ENCODE measurements around the gene LGALS9. TPM values are rescaled to one million over a fixed set of nuclear protein-coding genes. Genes with fewer than 3 reads are reported as not detected.

Gene LGALS9
- total RNA-seq, 1 donor from 2014 or later, result 4.5 TPM

GRCh38 chr17:27608328-27609230 is 22.4 kb upstream of the LGALS9 start:
- DNase-seq (ENCODE audit: extremely low spot score, unreplicated experiment), result no peak
- no peak for TF ChIP-seq CTCF (IDR thresholded peaks at IDR 0.05)
- Mint-ChIP-seq H3K4me3 (ENCODE audit: unreplicated experiment) (no peak overlapping the region), H3K27me3 (ENCODE audit: unreplicated experiment) (no peaks in the 10 kb centered on the region), H3K4me1 (ENCODE audit: unreplicated experiment) (no peaks in the 10 kb centered on the region), H3K9me3 (ENCODE audit: unreplicated experiment) (no peaks in the 10 kb centered on the region), H3K36me3 (ENCODE audit: unreplicated experiment) (peaks cover 40% of the 10 kb centered on the region), H3K27ac (ENCODE audit: unreplicated experiment) (no peak overlapping the region)

DNA sequence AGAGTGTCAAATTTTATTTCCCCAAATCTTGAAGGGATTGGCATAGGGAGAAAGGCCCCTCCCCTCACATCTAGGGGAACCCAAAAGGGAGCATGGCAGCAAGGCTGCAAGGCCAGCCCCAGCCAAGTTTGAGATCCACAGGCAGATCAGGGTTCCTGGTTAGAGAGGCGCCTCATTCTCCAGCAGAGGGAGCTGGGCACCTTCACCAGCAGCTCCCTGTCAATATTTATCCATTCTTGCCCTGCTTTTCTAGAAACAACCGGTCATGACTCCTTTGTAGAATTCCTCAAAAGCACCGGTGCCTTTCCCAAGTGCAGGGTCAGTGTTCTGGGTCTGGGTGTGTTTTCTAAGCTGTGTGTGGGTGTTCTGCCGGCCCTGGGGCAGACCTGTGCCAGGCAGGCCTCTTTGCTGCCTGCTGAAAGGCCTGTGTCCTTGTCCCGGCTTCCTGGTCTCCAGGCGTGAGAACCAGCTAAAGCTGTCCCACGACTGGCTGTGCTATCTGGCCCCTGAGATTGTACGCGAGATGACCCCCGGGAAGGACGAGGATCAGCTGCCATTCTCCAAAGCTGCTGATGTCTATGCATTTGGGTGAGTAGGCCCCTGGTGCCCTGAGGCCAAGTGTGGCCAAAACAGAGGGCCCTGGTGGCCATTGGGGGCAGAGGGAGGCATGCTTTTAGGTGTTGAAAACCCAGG is 21.2 kb upstream of the LGALS9 start:
- TF ChIP-seq CTCF (IDR thresholded peaks at IDR 0.05), result peak; percentile 56
- Mint-ChIP-seq H3K27me3 (ENCODE audit: unreplicated experiment) (no peaks in the 10 kb centered on the region), H3K27ac (ENCODE audit: unreplicated experiment) (no peak overlapping the region), H3K4me1 (ENCODE audit: unreplicated experiment) (no peaks in the 10 kb centered on the region), H3K9me3 (ENCODE audit: unreplicated experiment) (no peaks in the 10 kb centered on the region), H3K36me3 (ENCODE audit: unreplicated experiment) (peaks cover 36% of the 10 kb centered on the region), H3K4me3 (ENCODE audit: unreplicated experiment) (no peak overlapping the region)
- DNase-seq (ENCODE audit: extremely low spot score, unreplicated experiment), result no peak

DNA sequence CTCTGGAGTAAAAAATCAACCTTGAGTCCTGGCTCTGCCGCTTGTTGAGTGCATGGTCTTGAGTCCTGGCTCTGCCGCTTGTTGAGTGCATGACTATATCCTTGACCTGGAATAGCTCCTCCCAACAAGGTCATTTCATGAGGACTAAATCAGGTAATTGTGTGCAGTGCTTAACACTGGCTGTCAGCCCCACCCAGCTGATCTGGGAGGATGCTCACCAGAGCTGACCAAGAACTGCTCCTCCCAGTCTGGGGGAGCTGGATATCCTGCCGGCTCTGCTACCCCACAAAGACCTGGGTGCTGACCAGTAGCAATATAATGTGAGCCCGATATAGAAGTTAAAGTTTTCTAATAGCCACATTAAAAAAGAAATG is 20.7 kb upstream of the LGALS9 start:
- no peaks in the 10 kb centered on the region for H3K4me1 Mint-ChIP-seq (ENCODE audit: unreplicated experiment)
- H3K27me3 Mint-ChIP-seq (ENCODE audit: unreplicated experiment), result no peaks in the 10 kb centered on the region
- TF ChIP-seq CTCF (IDR thresholded peaks at IDR 0.05), result no peak
- H3K9me3 Mint-ChIP-seq (ENCODE audit: unreplicated experiment), result no peaks in the 10 kb centered on the region
- DNase-seq (ENCODE audit: extremely low spot score, unreplicated experiment), result no peak
- H3K4me3 Mint-ChIP-seq (ENCODE audit: unreplicated experiment), result no peak overlapping the region
- no peak overlapping the region for H3K27ac Mint-ChIP-seq (ENCODE audit: unreplicated experiment)
- H3K36me3 Mint-ChIP-seq (ENCODE audit: unreplicated experiment), result peaks cover 37% of the 10 kb centered on the region

DNA sequence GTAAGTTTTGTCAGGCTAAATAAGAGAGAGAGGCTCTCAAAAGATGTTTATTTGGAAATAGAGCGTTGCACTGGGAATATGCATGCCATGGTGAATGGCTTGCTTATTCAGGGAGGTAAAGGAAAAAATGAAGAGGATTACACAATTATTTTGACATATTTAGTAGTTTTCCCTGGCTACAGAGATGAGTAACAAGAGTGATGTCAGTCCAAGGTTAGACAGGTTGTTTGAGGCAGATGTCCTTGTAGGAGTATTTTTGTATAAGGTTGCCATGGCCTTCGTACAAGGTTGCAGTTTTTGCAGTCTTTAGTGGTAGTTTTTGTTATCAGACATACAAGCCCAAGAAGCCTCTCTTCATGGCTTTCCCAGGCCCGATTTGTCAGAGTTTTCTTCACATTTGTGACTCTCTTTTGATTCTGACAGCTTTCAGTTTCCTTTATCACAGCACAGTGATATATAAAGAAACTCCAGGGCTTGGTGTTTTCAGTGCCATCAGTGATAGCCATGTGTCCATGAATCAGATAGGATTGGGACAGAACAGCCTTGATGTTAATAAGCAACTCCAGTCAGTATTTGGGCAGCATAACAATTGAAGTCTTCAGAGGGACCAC is 18.7 kb upstream of the LGALS9 start:
- H3K4me3 Mint-ChIP-seq (ENCODE audit: unreplicated experiment), result no peak overlapping the region
- H3K4me1 Mint-ChIP-seq (ENCODE audit: unreplicated experiment), result no peaks in the 10 kb centered on the region
- H3K27me3 Mint-ChIP-seq (ENCODE audit: unreplicated experiment), result no peaks in the 10 kb centered on the region
- no peak for DNase-seq (ENCODE audit: extremely low spot score, unreplicated experiment)
- TF ChIP-seq CTCF (IDR thresholded peaks at IDR 0.05), result no peak
- H3K9me3 Mint-ChIP-seq (ENCODE audit: unreplicated experiment), result no peaks in the 10 kb centered on the region
- H3K36me3 Mint-ChIP-seq (ENCODE audit: unreplicated experiment), result peaks cover 40% of the 10 kb centered on the region
- H3K27ac Mint-ChIP-seq (ENCODE audit: unreplicated experiment), result no peak overlapping the region

GRCh38 chr17:27613433-27613832 is 17.6 kb upstream of the LGALS9 start:
- Mint-ChIP-seq H3K4me1 (ENCODE audit: unreplicated experiment) (no peaks in the 10 kb centered on the region), H3K27ac (ENCODE audit: unreplicated experiment) (no peak overlapping the region), H3K9me3 (ENCODE audit: unreplicated experiment) (no peaks in the 10 kb centered on the region), H3K27me3 (ENCODE audit: unreplicated experiment) (no peaks in the 10 kb centered on the region), H3K36me3 (ENCODE audit: unreplicated experiment) (peaks cover 48% of the 10 kb centered on the region), H3K4me3 (ENCODE audit: unreplicated experiment) (no peak overlapping the region)
- no peak for DNase-seq (ENCODE audit: extremely low spot score, unreplicated experiment)
- TF ChIP-seq CTCF (IDR thresholded peaks at IDR 0.05), result no peak

Measured in osteocyte (in vitro differentiated cells).